ENCODE data around the gene STRADB. TPM values are rescaled to one million over a fixed set of nuclear protein-coding genes. Genes with fewer than 3 reads are reported as not detected.

Gene STRADB
- total RNA-seq, 1 experiment from 2014 or later = 40.5 TPM

DNA sequence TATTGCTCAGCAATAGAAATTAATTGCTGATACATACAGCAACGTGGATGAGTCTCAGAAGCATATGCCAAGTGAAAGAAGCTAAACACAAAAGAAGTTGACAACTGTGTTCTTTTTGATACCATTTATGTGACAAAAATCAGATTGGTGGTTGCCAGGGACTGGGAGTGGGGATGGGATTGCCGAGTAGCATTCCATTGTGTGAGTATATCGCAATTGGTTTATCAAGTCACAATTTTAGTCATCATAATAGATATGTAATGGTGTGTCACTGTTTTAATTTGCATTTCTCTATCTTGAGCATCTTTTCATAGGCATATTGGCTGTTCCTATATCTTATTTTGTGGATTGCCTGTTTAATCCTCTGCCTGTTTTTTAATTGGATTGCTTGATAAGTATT, 20.9 kb downstream of the STRADB start:
- H2BK12ac ChIP-seq (ENCODE audit: insufficient read length, low read depth, low read length) = no peak overlapping the region
- H3K4me2 ChIP-seq (ENCODE audit: insufficient read depth, insufficient read length, low read length) = no peak overlapping the region
- WGBS (ENCODE audit: extremely low coverage, insufficient read length, low lambda C conversion rate) = no CpG with 5 or more reads among the region's 3 CpGs
- TF ChIP-seq, protein P1, sequence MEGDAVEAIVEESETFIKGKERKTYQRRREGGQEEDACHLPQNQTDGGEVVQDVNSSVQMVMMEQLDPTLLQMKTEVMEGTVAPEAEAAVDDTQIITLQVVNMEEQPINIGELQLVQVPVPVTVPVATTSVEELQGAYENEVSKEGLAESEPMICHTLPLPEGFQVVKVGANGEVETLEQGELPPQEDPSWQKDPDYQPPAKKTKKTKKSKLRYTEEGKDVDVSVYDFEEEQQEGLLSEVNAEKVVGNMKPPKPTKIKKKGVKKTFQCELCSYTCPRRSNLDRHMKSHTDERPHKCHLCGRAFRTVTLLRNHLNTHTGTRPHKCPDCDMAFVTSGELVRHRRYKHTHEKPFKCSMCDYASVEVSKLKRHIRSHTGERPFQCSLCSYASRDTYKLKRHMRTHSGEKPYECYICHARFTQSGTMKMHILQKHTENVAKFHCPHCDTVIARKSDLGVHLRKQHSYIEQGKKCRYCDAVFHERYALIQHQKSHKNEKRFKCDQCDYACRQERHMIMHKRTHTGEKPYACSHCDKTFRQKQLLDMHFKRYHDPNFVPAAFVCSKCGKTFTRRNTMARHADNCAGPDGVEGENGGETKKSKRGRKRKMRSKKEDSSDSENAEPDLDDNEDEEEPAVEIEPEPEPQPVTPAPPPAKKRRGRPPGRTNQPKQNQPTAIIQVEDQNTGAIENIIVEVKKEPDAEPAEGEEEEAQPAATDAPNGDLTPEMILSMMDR (conservative IDR thresholded peaks at IDR 0.05) = no peak
- no peaks in the 10 kb centered on the region for H3K27me3 ChIP-seq (ENCODE audit: insufficient read depth, low read length)
- no peak overlapping the region for H4K91ac ChIP-seq (ENCODE audit: insufficient read length, low read depth, low read length)
- no peak overlapping the region for H2BK20ac ChIP-seq (ENCODE audit: low read depth, low read length, poor library complexity, severe bottlenecking)
- H3T11ph ChIP-seq (ENCODE audit: low read length) = no peak overlapping the region
- Mint-ChIP-seq H3K4me3 (no peak overlapping the region), H3K9me3 (no peaks in the 10 kb centered on the region), H3K27me3 (ENCODE audit: low read depth) (no peaks in the 10 kb centered on the region), H3K27ac (no peak overlapping the region), H3K4me1 (peaks cover 9 to 10% of the 10 kb centered on the region in 2 experiments), H3K36me3 (ENCODE audit: insufficient read depth in 1 of 3, low read depth in 3 of 3) (peaks cover 6 to 37% (median 23%) of the 10 kb centered on the region in 3 experiments; a peak in 5 of 7 replicates)
- no peak overlapping the region for H3K4ac ChIP-seq (ENCODE audit: low read depth, low read length)
- no peak overlapping the region for H3K23ac ChIP-seq (ENCODE audit: insufficient read length, low read depth, low read length)
- no peak overlapping the region for H2AK5ac ChIP-seq (ENCODE audit: insufficient read length, low read length)
- H4K20me1 ChIP-seq (ENCODE audit: control insufficient read depth, insufficient read depth, insufficient read length) = no peaks in the 10 kb centered on the region
- no peak overlapping the region for H3K18ac ChIP-seq (ENCODE audit: insufficient read length, low read depth, low read length)
- H2AFZ ChIP-seq (ENCODE audit: low read length) = no peak overlapping the region
- no peak overlapping the region for H2BK120ac ChIP-seq (ENCODE audit: low read depth, low read length, poor library complexity, severe bottlenecking)
- no peak overlapping the region for H3K56ac ChIP-seq (ENCODE audit: insufficient read length, low read depth, low read length)
- H3K4me1 ChIP-seq (ENCODE audit: insufficient read depth, low read length) = no peaks in the 10 kb centered on the region; the same call in 1 of the 2 replicates
- H3K14ac ChIP-seq (ENCODE audit: insufficient read depth, low read length) = no peak overlapping the region
- no peak overlapping the region for H4K5ac ChIP-seq (ENCODE audit: insufficient read length, low read depth, low read length)
- H3K79me1 ChIP-seq (ENCODE audit: insufficient read depth, low read depth, low read length, poor library complexity, severe bottlenecking) = no peaks in the 10 kb centered on the region
- H4K8ac ChIP-seq (replicated peaks; ENCODE audit: insufficient read length, low read depth, low read length) = no peak overlapping the region
- H3K23me2 ChIP-seq (ENCODE audit: insufficient read length, low read depth, low read length, poor library complexity, severe bottlenecking) = no peaks in the 10 kb centered on the region
- H3K9me3 ChIP-seq (ENCODE audit: control insufficient read depth, low read depth, low read length) = no peaks in the 10 kb centered on the region
- no peaks in the 10 kb centered on the region for H3K79me2 ChIP-seq (ENCODE audit: insufficient read depth, low read length)
- no peak overlapping the region for H2BK15ac ChIP-seq (ENCODE audit: low read depth, low read length)
- H2BK5ac ChIP-seq (ENCODE audit: insufficient read length, low read length) = no peak overlapping the region
- no peak overlapping the region for H3K27ac ChIP-seq (ENCODE audit: insufficient read length, low read depth, low read length)
- H3K9ac ChIP-seq (ENCODE audit: extremely low read depth, insufficient read length, low read length) = no peak overlapping the region
- no peak for DNase-seq

Data from H9 (cell line).